A549 (cell line): ENCODE data around the gene DYNC2H1. TPM values are rescaled to one million over a fixed set of nuclear protein-coding genes. Genes with fewer than 3 reads are reported as not detected.
"Not testable (repeated sequence)": the region's sequence is repeated elsewhere in the genome, so short reads cannot be mapped to it uniquely, and the experiment has no call there.

Source experiments
- ATAC-seq, 2 experiments: fragments of 200-7000 bp in 1 of 2; fragments of >200 bp in 1 of 2; cut with Nextera tagmentation in 1 of 2; cut with Tn5 transposase in 1 of 2; 3 replicates each; pipeline versions ENCODE4 v1.8.0 to v1.9.1; 2018 to 2020; ENCODE audit warnings: mild to moderate bottlenecking in 1 of 2, moderate library complexity in 1 of 2
- CTCF ChIA-PET: fragments of 300-600 bp; sonication (Branson Sonifier 250); formaldehyde crosslinking; extraction: SDS; loops from one replicate; lab custom pipeline; 2021; ENCODE audit warnings: antibody characterized with exemption, inconsistent platforms; lab: Yijun Ruan, JAX
- POLR2A ChIA-PET: fragments of 350-600 bp; formaldehyde crosslinking; extraction: SDS; loops from one replicate; lab custom pipeline; 2021; ENCODE audit warnings: antibody characterized with exemption, inconsistent platforms; lab: Yijun Ruan, JAX
- DNase-seq, 2 experiments: peaks; one replicate each; pipeline versions ENCODE4 v3.0.0 to v3.0.0-alpha.2; 2011 to 2016; ENCODE audit warnings: low read depth in 1 of 2, low spot score in 1 of 2
- FAIRE-seq: peaks from 2 replicates; lab custom pipeline; 2011; peaks lifted over from hg19 to GRCh38; lab: Jason Lieb, UNC
- H3K27ac ChIP-seq, 2 experiments: fragments of >200 bp; sonication (Bioruptor Twin); formaldehyde crosslinking; 3 replicates each; pipeline ENCODE4 v1.5.1; 2016 to 2017
- H3K4me1 ChIP-seq: fragments of >200 bp; sonication (Bioruptor Twin); formaldehyde crosslinking; 3 replicates; pipeline ENCODE4 v1.6.1; 2016
- H3K4me2 ChIP-seq: fragments of >200 bp; sonication (Bioruptor Twin); formaldehyde crosslinking; 3 replicates; pipeline ENCODE4 v1.6.1; 2016
- H3K4me3 ChIP-seq: fragments of >200 bp; sonication (Bioruptor Twin); formaldehyde crosslinking; 3 replicates; pipeline ENCODE4 v1.5.1; 2016
- H3K9me3 ChIP-seq: fragments of >200 bp; sonication (Bioruptor Twin); formaldehyde crosslinking; 3 replicates; pipeline ENCODE4 v1.6.1; 2016
- BCL3 ChIP-seq: fragments of >200 bp; sonication (Bioruptor Twin); formaldehyde crosslinking; IDR thresholded peaks from 3 replicates; pipeline ENCODE4 v1.6.1; 2016
- CBX8 ChIP-seq: fragments of 200-600 bp; sonication (generic); IDR thresholded peaks from 2 replicates; pipeline ENCODE4 v1.6.1; 2016
- CEBPB ChIP-seq, 2 experiments: fragments of >200 bp in 1 of 2; sonication (Bioruptor Twin) in 1 of 2; formaldehyde crosslinking in 1 of 2; IDR thresholded peaks; 2 replicates each; pipeline ENCODE4 v1.6.1; 2012 to 2016
- EHF ChIP-seq: fragments of 250-450 bp; sonication (Bioruptor Pico); IDR thresholded peaks from 2 replicates; pipeline ENCODE4 v1.5.0; 2020; ENCODE audit warnings: mild to moderate bottlenecking
- ELK1 ChIP-seq: fragments of 150-350 bp; IDR thresholded peaks from 2 replicates; pipeline ENCODE4 v1.6.1; 2014; ENCODE audit warnings: low read depth, mild to moderate bottlenecking, low read length
- FOXS1 ChIP-seq: fragments of 250-450 bp; sonication (Bioruptor Pico); IDR thresholded peaks from 2 replicates; pipeline ENCODE4 v1.5.0; 2020; ENCODE audit warnings: mild to moderate bottlenecking, moderate library complexity
- HES2 ChIP-seq: fragments of >200 bp; sonication (Bioruptor Twin); formaldehyde crosslinking; IDR thresholded peaks from 2 replicates; pipeline ENCODE4 v1.6.1; 2016
- HEYL ChIP-seq: fragments of 250-450 bp; sonication (Bioruptor Pico); IDR thresholded peaks from 2 replicates; pipeline ENCODE4 v1.8.0; 2021; ENCODE audit warnings: mild to moderate bottlenecking, moderate library complexity
- JUNB ChIP-seq: fragments of >200 bp; sonication (Bioruptor Twin); formaldehyde crosslinking; IDR thresholded peaks from 2 replicates; pipeline ENCODE4 v1.6.1; 2016
- KDM5A ChIP-seq: fragments of 200-600 bp; sonication (generic); IDR thresholded peaks from 2 replicates; pipeline ENCODE4 v1.6.1; 2016; ENCODE audit warnings: antibody characterized with exemption, mild to moderate bottlenecking
- MAX ChIP-seq: IDR thresholded peaks from 2 replicates; pipeline ENCODE4 v1.6.1; 2012
- MAZ ChIP-seq: fragments of 150-350 bp; IDR thresholded peaks from 2 replicates; pipeline ENCODE4 v1.6.1; 2014; ENCODE audit warnings: antibody characterized with exemption, low read depth, low read length, borderline replicate concordance
- MYC ChIP-seq: IDR thresholded peaks from 2 replicates; pipeline ENCODE4 v1.6.1; 2012; ENCODE audit warnings: mild to moderate bottlenecking, inconsistent platforms, low read length, improper control_type of control experiment, borderline replicate concordance
- NFE2L2 ChIP-seq: fragments of 150-350 bp; conservative IDR thresholded peaks from 2 replicates; pipeline ENCODE4 v1.6.1; 2014; ENCODE audit warnings: low read length
- ZNF302 ChIP-seq: fragments of 250-450 bp; sonication (Bioruptor Pico); IDR thresholded peaks from 2 replicates; pipeline ENCODE4 v1.9.0; 2021; ENCODE audit warnings: inconsistent platforms, mild to moderate bottlenecking, moderate library complexity
- WGBS: methylation state at CpG from one replicate; pipeline ENCODE4 v1.1.6; 2017; ENCODE audit errors: missing lambda C conversion rate; 5-methylcytosine and 5-hydroxymethylcytosine counted together
- polyA plus RNA-seq, 4 experiments: library from polyadenylated mRNA; depleted of rRNA in 3 of 4; stranded (reverse); fragments of >200 nt; fragmentation: RNase III in 1 of 4; extraction: RNeasy Plus Mini Kit Qiagen cat#74134 plus additional on column Dnase treatment in 1 of 4; gene quantifications; 2 replicates in 3 of 4; 3 replicates in 1 of 4; pipeline ENCODE4 v1.2.3, GENCODE V29; 2011 to 2017
- TF ChIP-seq, protein P1 (sequence below): fragments of 250-450 bp; sonication (Bioruptor Pico); IDR thresholded peaks from 2 replicates; pipeline ENCODE4 v1.5.0; 2021; ENCODE audit warnings: mild to moderate bottlenecking, moderate library complexity, borderline replicate concordance

DYNC2H1 gene
- polyA plus RNA-seq, 2 of the 4 experiments (the other 2 are of a cell fraction): 4.9 to 14.8 TPM

- POLR2A ChIA-PET, H3K27ac ChIP-seq, H3K9me3 ChIP-seq, DNase-seq, FAIRE-seq, H3K4me1 ChIP-seq, ATAC-seq, H3K4me2 ChIP-seq, CTCF ChIA-PET, H3K4me3 ChIP-seq: not testable (repeated sequence)
- WGBS: 31% methylated on average over 3 of the region's 3 CpGs
Observed at GRCh38 chr11:103374227-103374626, 265.0 kb downstream of the DYNC2H1 start.

DNA sequence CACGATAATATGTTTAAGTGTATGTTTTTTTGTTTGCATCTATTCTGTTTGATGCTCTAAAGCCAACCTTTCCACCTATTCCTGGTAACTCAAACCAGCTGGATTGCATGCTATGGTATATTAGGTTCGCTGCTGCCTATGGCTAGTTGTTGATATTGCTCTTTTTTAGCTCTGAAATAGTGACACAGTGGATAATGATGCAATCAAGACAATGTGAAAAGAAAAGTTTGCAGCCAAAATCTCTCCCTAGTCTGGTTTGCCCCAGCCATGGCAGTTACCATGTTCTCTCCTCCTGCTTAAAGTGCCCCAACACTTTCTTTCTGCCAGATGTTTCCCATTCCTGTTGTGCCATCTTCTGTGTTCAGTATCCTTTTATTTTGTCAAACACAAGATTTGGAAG is 269.7 kb downstream of the DYNC2H1 start:
- CTCF ChIA-PET: no interaction called here
- H3K4me3 ChIP-seq: no peak overlapping the region
- FAIRE-seq (no peak), ATAC-seq (no peak), DNase-seq (no peak)
- no peak overlapping the region for H3K4me2 ChIP-seq
- H3K4me1 ChIP-seq: no peaks in the 10 kb centered on the region
- H3K9me3 ChIP-seq: 0 out of 3 replicates have a peak, but pooled peaks cover 8% of the 10 kb centered on the region
- H3K27ac ChIP-seq: no peak overlapping the region
- POLR2A ChIA-PET: no interaction called here
- TF ChIP-seq FOXS1 (CRISPR knock-in tag) (no peak), MAX (no peak), HES2 (no peak), NFE2L2 (no peak), CBX8 (no peak), MYC (no peak), ELK1 (no peak)
- TF ChIP-seq, all 56 proteins: peak for 0
- WGBS: 96% methylated on average over 2 of the region's 2 CpGs

GRCh38 chr11:103380031-103380430 is 270.8 kb downstream of the DYNC2H1 start:
- DNase-seq: no peak
- 48% methylated on average over 3 of the region's 3 CpGs for WGBS
- FAIRE-seq: no peak
- no peak for TF ChIP-seq CEBPB (IDR thresholded peaks at IDR 0.05)
- no peak for TF ChIP-seq JUNB
- no peak for TF ChIP-seq MAZ
- no peak for TF ChIP-seq EHF (CRISPR knock-in tag)
- no peak for TF ChIP-seq KDM5A
- no peak for TF ChIP-seq ELK1
- TF ChIP-seq, protein P1, sequence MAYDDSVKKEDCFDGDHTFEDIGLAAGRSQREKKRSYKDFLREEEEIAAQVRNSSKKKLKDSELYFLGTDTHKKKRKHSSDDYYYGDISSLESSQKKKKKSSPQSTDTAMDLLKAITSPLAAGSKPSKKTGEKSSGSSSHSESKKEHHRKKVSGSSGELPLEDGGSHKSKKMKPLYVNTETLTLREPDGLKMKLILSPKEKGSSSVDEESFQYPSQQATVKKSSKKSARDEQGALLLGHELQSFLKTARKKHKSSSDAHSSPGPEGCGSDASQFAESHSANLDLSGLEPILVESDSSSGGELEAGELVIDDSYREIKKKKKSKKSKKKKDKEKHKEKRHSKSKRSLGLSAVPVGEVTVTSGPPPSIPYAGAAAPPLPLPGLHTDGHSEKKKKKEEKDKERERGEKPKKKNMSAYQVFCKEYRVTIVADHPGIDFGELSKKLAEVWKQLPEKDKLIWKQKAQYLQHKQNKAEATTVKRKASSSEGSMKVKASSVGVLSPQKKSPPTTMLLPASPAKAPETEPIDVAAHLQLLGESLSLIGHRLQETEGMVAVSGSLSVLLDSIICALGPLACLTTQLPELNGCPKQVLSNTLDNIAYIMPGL (CRISPR knock-in tag): no peak
- TF ChIP-seq BCL3: no peak
- no peak for TF ChIP-seq ZNF302 (CRISPR knock-in tag)
- TF ChIP-seq NFE2L2: no peak
- TF ChIP-seq HEYL (CRISPR knock-in tag): no peak
- TF ChIP-seq, all 56 proteins: peak for 0
- POLR2A ChIA-PET: no interaction called here
- H3K27ac ChIP-seq: no peak overlapping the region
- ATAC-seq: no peak
- H3K9me3 ChIP-seq: 0 out of 3 replicates have a peak, but pooled peaks cover 5% of the 10 kb centered on the region
- H3K4me2 ChIP-seq: no peak overlapping the region
- H3K4me1 ChIP-seq: no peaks in the 10 kb centered on the region
- CTCF ChIA-PET: no interaction called here
- no peak overlapping the region for H3K4me3 ChIP-seq
